ENCODE data around the gene PHOSPHO1. TPM values are rescaled to one million over a fixed set of nuclear protein-coding genes. Genes with fewer than 3 reads are reported as not detected.
"Not testable (repeated sequence)": the region's sequence is repeated elsewhere in the genome, so short reads cannot be mapped to it uniquely, and the experiment has no call there.

PHOSPHO1 gene
- 1 to 10 TPM; 1.8 to 2.1 (median 1.9) TPM for polyA plus RNA-seq (ENCODE audit: insufficient read length in 3 of 3)
- long read RNA-seq, donor 1, result 0 reads
- long read RNA-seq, donor 2, partial matches to known transcripts, result 0 of 1 reads
- long read RNA-seq, donor 2, other reads (novel, unspliced or antisense), result 0 of 1 reads
- long read RNA-seq, donor 3, partial matches to known transcripts, result 0 of 1 reads
- long read RNA-seq, donor 3, other reads (novel, unspliced or antisense), result 0 of 1 reads
- long read RNA-seq, donor 4, result 0 reads
- long read RNA-seq, donor 5, result 0 reads
- long read RNA-seq, donor 6, result 0 reads
- long read RNA-seq, donor 7, result 0 reads
- long read RNA-seq, donor 8, result 0 reads
- long read RNA-seq, donor 9, partial matches to known transcripts, result 0 of 1 reads
- long read RNA-seq, donor 9, other reads (novel, unspliced or antisense), result 0 of 1 reads
- long read RNA-seq, donor 10, result 0 reads
- long read RNA-seq, donor 11, partial matches to known transcripts, result 0 of 1 reads
- long read RNA-seq, donor 11, other reads (novel, unspliced or antisense), result 0 of 1 reads
- long read RNA-seq, donor 12, result 0 reads
- long read RNA-seq, donor 13, result 0 reads
- long read RNA-seq, donor 14, result 0 reads
- long read RNA-seq, donor 15, result 0 reads
- long read RNA-seq, donor 16, partial matches to known transcripts, result 0 of 1 reads
- long read RNA-seq, donor 16, other reads (novel, unspliced or antisense), result 0 of 1 reads

- DNase-seq (ENCODE audit: extremely low read depth in 1 of 11, low read depth in 9 of 11, low spot score in 4 of 11), result peak in 10 of 11 donors; percentile 65 to 84 (median 80)
These were observed at the start of gene PHOSPHO1 for GRCh38 chr17:49230636-49231562. TSS of gene PHOSPHO1 (minus strand) at chr17:49230787. CDS start at chr17:49226691, 4,096 bp downstream.

GRCh38 chr17:49280061-49280460 is 49.5 kb upstream of the PHOSPHO1 start:
- DNase-seq (ENCODE audit: extremely low read depth in 1 of 11, low read depth in 9 of 11, low spot score in 4 of 11), result no peak

- DNase-seq (ENCODE audit: extremely low read depth in 1 of 11, low read depth in 9 of 11, low spot score in 4 of 11), result not testable (repeated sequence)
These were observed 48.9 kb upstream of the PHOSPHO1 start for GRCh38 chr17:49279263-49280015.

- DNase-seq (ENCODE audit: extremely low read depth in 1 of 11, low read depth in 9 of 11, low spot score in 4 of 11), result no peak
These were observed 47.5 kb upstream of the PHOSPHO1 start for GRCh38 chr17:49278076-49278475.

GRCh38 chr17:49277638-49278037 is 47.1 kb upstream of the PHOSPHO1 start:
- DNase-seq (ENCODE audit: extremely low read depth in 1 of 11, low read depth in 9 of 11, low spot score in 4 of 11), result no peak

- not testable (repeated sequence) for DNase-seq (ENCODE audit: extremely low read depth in 1 of 11, low read depth in 9 of 11, low spot score in 4 of 11)
These were observed 45.4 kb upstream of the PHOSPHO1 start for GRCh38 chr17:49275981-49276380.

GRCh38 chr17:49269356-49269755 is 38.8 kb upstream of the PHOSPHO1 start:
- DNase-seq (ENCODE audit: extremely low read depth in 1 of 11, low read depth in 9 of 11, low spot score in 4 of 11), result no peak

GRCh38 chr17:49267912-49268311 is 37.3 kb upstream of the PHOSPHO1 start:
- no peak for DNase-seq (ENCODE audit: extremely low read depth in 1 of 11, low read depth in 9 of 11, low spot score in 4 of 11)

- DNase-seq (ENCODE audit: extremely low read depth in 1 of 11, low read depth in 9 of 11, low spot score in 4 of 11), result no peak
These were observed 35.6 kb upstream of the PHOSPHO1 start for GRCh38 chr17:49266233-49266632.

- not testable (repeated sequence) for DNase-seq (ENCODE audit: extremely low read depth in 1 of 11, low read depth in 9 of 11, low spot score in 4 of 11)
These were observed 31.0 kb upstream of the PHOSPHO1 start for GRCh38 chr17:49261540-49261939.

GRCh38 chr17:49260817-49261291 is 30.3 kb upstream of the PHOSPHO1 start:
- DNase-seq (ENCODE audit: extremely low read depth in 1 of 11, low read depth in 9 of 11, low spot score in 4 of 11), result no peak

GRCh38 chr17:49260011-49260816 is 29.6 kb upstream of the PHOSPHO1 start:
- peak in 10 of 11 donors; percentile 8 to 54 (median 33) for DNase-seq (ENCODE audit: extremely low read depth in 1 of 11, low read depth in 9 of 11, low spot score in 4 of 11)

GRCh38 chr17:49259663-49260010 is 29.1 kb upstream of the PHOSPHO1 start:
- DNase-seq (ENCODE audit: extremely low read depth in 1 of 11, low read depth in 9 of 11, low spot score in 4 of 11), result no peak

- no peak for DNase-seq (ENCODE audit: extremely low read depth in 1 of 11, low read depth in 9 of 11, low spot score in 4 of 11)
These were observed 27.8 kb upstream of the PHOSPHO1 start for GRCh38 chr17:49258394-49258793.

- DNase-seq (ENCODE audit: extremely low read depth in 1 of 11, low read depth in 9 of 11, low spot score in 4 of 11), result no peak
These were observed 24.5 kb upstream of the PHOSPHO1 start for GRCh38 chr17:49255125-49255524.

GRCh38 chr17:49254066-49254465 is 23.5 kb upstream of the PHOSPHO1 start:
- DNase-seq (ENCODE audit: extremely low read depth in 1 of 11, low read depth in 9 of 11, low spot score in 4 of 11), result no peak

GRCh38 chr17:49252148-49252695 is 21.6 kb upstream of the PHOSPHO1 start:
- DNase-seq (ENCODE audit: extremely low read depth in 1 of 11, low read depth in 9 of 11, low spot score in 4 of 11), result no peak
